Hair follicle dermal papilla cell (primary cell): Measurements from ENCODE around the gene CCNB1IP1. TPM values are rescaled to one million over a fixed set of nuclear protein-coding genes. Genes with fewer than 3 reads are reported as not detected.

ENCODE experiments used
- small RNA-seq: library from RNA; depleted of rRNA; stranded (forward); fragments of <200 nt; gene quantifications from one replicate; pipeline ENCODE3, GENCODE V24; 2012
- total RNA-seq: library from RNA; depleted of rRNA; stranded (reverse); fragments of >200 nt; gene quantifications from 2 replicates; pipeline ENCODE4 v1.2.3, GENCODE V29; 2012

The CCNB1IP1 gene
- 48.2 and 48.5 TPM in 2 replicates for total RNA-seq

DNA sequence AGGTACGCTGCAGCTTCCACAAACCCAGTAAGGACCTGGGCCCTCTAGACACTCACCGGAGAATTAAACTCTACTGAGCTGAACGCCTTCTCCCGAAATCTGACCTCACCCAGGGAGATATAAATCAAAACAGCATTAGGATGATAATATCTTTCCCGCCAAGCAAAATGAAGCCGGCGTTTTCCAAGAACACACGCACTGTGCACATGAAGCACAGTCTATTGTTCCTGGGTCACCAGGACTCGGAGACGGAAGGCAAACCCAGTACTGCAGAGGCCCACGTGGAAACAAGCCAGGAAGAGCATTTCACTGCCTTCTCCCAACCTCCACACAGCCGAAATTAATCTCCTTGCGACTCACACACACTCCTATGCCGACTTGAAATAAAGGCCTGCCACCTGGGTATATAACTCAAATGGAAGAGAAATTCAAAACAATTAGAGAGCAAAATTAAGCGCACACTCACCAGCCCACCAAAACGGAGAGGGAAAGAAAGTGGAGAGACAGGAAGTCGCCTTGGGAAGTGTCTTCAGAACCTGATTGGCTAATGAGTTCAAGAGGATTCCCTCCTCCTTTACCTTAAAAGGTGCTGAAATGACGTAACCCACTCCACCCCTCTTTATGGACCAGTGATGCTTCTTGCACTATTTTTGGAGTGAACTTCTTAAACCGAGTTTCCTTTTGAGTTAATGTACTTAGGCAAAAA is at the start of gene CCNB1IP1:
Gene CCNB1IP1, minus strand, starts transcription at position 492 of the 706 bp plus-strand sequence. CDS start 16,756 bp downstream, outside the sequence.

GRCh38 chr14:20343092-20343861 is 10.2 kb upstream of the CCNB1IP1 start, which contains the start of gene PARP2:
Gene PARP2, plus strand, starts transcription at chr14:20343635. Its CDS starts 7 bp downstream, at chr14:20343642.

GRCh38 chr14:20305265-20306078 is 27.6 kb downstream of the CCNB1IP1 start, which contains the start of gene TTC5:
Gene TTC5, minus strand, starts transcription at chr14:20305951. Its CDS starts 14 bp downstream, at chr14:20305937.

Small RNA genes lying within 50 kb of the gene (small RNA-seq; reads per million reads assigned to genes)
- gene SNORA79B (11.7 reads per million, percentile 92 among the genes with 10 or more reads in this experiment), gene SNORD126 (196 reads per million, percentile 99 among the genes with 10 or more reads in this experiment)

Other genes with a start within 250 kb of the CCNB1IP1 start
- gene OR4K17, start 222.5 kb downstream of the CCNB1IP1 start, total RNA-seq = not detected in 2 replicates
- gene OR4N5, start 194.5 kb downstream of the CCNB1IP1 start, total RNA-seq = not detected in 2 replicates
- not detected in 2 replicates for gene OR11G2, start 142.4 kb downstream of the CCNB1IP1 start, total RNA-seq
- gene OR11H6, start 109.6 kb downstream of the CCNB1IP1 start, total RNA-seq = not detected in 2 replicates
- gene OR11H7, start 104.3 kb downstream of the CCNB1IP1 start, total RNA-seq = not detected in 2 replicates
- not detected in 2 replicates for gene OR11H4, start 94.0 kb downstream of the CCNB1IP1 start, total RNA-seq
- gene TTC5, start 27.3 kb downstream of the CCNB1IP1 start, total RNA-seq = 15.3 and 20.5 TPM in 2 replicates
- 4.6 and 7.6 TPM in 2 replicates for gene PARP2, start 10.4 kb upstream of the CCNB1IP1 start, total RNA-seq
- 32.8 and 34.5 TPM in 2 replicates for gene TEP1, start 80.2 kb upstream of the CCNB1IP1 start, total RNA-seq
- gene KLHL33, start 102.9 kb upstream of the CCNB1IP1 start, total RNA-seq = 0.32 and 0.49 TPM in 2 replicates
- gene OSGEP, start 121.5 kb upstream of the CCNB1IP1 start, total RNA-seq = 36.8 and 41.7 TPM in 2 replicates
- gene APEX1, start 121.9 kb upstream of the CCNB1IP1 start, total RNA-seq = 81.6 and 91.2 TPM in 2 replicates
- gene PIP4P1, start 128.2 kb upstream of the CCNB1IP1 start, total RNA-seq = 31.6 and 35.6 TPM in 2 replicates
- 9.9 and 13.4 TPM in 2 replicates for gene PNP, start 136.1 kb upstream of the CCNB1IP1 start, total RNA-seq
- gene RNASE10, start 172.3 kb upstream of the CCNB1IP1 start, total RNA-seq = not detected in 2 replicates
- gene RNASE9, start 227.8 kb upstream of the CCNB1IP1 start, total RNA-seq = not detected in 2 replicates